Kidney tubule cell (primary cell): Measurements from ENCODE around the gene TNNI2.

Experiments used
- DNase-seq: peaks from one replicate; pipeline ENCODE4 v3.0.0-alpha.2; 2018; ENCODE audit warnings: low spot score

TNNI2 gene

DNA sequence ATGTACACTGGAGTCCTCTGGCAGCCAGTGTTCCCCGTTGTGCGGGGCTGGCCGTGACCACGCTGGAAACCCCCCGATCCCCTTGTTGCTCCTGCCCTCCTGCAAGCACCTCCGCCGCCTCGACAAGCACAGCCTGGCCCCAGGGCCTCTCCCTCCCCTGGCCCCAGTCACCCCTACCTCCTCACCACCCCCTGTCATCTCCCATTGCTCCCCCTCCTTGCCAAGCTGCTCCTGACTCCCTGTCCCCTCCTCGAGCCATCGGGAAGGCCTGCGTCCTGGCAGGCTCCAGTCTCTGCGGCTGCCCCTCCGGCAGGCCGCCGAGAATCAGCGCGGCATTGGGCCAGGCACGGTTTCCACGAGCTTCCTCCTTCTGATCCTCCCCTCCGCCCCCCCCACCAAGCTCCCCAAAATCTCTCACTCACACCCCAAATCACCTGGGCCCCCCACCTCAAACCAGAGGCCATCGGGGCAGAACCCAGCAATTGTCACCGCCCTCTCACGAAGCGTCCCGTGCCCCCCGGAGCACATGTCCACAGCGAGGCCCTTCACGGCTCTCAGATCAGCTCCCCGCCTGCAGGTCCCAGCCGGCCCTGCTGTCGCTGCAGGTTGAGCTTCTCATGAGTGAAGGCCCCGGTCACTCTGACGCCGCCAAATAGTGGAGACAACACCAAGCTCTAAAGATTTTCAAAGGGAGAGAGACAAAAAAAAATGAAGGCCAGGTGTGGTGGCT, 8.4 kb downstream of the TNNI2 start:
- no peak for DNase-seq

DNA sequence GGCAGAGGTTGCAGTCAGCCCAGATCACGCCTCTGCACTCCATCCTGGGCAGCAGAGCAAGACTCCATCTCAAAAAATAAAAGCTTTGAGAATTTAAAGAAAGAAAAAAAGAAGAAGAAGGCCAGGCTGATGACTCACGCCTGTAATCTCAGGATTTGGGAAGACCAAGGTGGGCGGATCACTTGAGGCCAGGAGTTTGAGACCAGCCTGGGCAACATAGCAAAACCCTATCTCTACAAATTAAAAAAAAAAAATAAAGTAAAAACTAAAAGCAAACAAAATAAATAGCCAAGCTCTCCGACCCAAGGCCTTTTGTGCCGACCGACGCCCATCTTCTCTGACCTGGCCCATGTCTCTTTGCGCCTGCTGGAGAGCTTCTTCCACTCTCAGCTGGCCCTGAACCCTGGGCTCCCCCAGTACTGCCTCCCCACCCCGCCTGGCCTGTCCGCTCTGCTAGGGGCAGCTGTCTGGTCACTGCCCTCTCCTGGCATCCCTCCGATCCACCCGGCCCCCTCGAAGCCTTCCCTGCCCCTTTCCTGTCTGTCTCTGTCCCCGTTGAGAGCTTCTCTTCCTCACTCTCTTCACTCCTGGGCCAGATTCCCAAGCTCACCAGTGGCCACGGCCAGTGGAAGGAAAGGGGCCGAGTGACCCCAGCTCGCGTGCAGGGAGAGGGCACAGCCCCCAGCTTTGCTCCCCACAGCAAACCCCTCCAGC, 9.3 kb downstream of the TNNI2 start:
- no peak for DNase-seq

DNA sequence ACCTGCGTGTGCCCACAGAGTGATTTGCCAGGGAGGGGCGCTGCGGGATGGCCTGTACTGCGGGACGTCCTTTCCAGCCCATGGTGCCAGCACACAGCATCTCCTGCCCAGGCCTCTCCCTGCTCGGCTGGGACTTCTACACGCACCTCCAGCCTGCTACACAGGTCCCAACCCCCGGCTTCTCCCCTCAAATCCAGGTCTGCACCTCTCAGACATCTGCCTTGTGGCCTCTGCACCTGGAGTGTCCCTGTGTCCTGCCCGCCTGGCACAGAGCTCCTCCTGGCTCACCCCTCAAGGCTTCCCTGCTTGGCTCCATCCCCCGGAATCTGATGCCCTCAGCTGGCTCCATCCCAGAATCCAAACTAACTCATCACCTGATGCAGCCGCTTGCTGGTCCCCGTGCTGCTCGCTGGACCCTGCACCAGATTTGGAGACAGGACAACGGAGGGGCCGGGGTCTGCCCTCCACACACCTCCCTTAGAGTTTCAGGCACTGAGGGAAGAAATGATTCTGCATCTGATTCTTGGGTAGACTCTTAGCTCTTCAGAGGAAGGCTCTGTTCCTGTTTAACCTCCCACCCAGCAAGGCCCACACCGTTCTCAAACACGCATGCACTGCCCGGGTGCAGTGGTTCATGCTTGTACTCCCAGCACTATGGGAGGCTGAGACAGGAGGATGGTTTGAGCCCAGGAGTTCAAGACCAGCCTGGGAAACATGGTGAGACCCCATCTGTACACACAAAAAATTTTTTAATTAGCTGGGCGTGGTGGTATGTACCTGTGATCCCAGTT, 10.1 kb downstream of the TNNI2 start:
- no peak for DNase-seq

DNA sequence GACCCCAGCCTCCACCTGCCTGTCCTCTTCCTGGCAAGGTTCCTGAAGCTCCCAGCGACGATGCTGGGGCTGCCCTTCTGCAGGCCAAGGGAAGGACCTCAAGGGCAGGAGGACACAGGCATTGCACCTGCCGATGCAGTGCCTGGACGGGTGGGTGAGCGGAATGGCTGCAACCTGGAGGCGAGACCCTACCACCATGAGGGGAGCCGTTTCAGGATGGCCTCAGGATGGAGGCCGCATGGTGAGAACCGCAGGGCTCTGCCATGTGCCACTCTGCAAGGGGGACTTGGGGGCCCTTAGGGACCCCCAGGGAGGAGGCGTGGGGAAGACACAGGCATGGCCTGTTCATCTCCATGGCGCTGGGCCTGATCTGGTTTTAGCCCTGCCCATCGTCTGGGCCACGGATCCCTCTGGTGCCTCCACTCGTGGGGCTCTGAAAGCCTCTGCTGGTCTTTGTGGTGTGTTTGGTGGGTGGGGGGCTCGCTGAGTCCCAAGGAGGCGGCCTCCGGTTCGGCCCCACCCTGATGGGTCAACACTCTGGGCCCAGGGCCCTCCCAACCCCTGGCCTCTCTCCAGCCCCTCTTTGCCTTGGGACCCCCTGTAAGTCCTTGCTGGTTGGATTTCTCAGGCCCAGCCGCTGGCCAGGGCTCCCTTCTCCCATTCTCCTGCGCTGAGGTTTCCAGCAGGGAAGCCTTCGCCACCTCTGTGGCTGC, 12.8 kb downstream of the TNNI2 start:
- DNase-seq, result no peak

DNA sequence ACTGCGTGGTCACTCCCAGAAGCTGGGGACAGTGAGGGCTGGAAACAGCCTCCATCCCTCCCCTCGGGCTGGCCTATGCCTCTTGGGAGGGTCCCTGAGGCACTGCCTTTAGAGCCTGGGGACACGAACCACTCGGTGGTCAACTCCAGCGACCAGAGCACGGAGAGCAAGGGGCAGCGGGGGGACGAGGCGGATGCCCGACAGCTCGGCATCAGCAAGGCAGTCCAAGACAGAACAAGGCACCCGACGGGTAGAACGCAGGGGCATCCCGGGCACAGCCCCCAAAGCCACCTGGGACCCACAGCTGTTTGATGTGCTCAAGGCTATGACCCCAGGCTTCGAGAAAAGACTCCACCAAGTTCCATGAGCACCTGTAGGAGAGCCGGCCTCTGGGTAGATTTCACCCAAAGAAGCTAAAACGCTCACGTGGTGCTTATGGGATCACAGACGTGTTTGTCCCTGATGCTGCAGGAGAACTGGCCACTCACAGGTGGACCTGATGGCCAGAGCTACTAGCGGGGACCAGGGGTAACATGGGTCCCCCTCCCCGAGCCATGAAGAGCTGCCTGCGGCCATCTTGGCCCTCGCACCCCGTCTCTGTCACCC, 13.6 kb downstream of the TNNI2 start:
- no peak for DNase-seq

DNA sequence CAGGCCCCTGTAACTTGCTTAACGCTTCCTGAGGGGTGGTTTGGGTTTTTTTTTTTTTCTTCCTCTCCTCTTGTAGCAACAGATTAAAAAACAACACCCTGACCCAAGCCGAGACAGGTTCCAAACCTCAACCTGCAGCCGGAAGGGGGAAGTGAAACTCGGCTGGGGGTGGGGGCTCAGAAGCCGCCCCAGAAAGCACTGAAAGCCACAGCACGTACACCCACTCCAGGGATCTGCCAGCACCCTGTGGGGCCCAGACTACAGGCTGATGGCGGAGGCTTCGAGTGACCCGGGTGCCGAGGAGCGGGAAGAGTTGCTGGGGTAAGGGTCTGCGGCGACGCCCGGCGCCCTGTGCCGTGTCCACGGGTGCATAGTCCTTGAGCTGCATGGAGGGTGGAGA, 14.1 kb downstream of the TNNI2 start, which contains the start of gene LSP1:
Gene LSP1, plus strand, starts transcription at position 208 of the 400 bp plus-strand sequence. Its CDS starts 61 bp downstream, at position 269.
- DNase-seq, result no peak

DNA sequence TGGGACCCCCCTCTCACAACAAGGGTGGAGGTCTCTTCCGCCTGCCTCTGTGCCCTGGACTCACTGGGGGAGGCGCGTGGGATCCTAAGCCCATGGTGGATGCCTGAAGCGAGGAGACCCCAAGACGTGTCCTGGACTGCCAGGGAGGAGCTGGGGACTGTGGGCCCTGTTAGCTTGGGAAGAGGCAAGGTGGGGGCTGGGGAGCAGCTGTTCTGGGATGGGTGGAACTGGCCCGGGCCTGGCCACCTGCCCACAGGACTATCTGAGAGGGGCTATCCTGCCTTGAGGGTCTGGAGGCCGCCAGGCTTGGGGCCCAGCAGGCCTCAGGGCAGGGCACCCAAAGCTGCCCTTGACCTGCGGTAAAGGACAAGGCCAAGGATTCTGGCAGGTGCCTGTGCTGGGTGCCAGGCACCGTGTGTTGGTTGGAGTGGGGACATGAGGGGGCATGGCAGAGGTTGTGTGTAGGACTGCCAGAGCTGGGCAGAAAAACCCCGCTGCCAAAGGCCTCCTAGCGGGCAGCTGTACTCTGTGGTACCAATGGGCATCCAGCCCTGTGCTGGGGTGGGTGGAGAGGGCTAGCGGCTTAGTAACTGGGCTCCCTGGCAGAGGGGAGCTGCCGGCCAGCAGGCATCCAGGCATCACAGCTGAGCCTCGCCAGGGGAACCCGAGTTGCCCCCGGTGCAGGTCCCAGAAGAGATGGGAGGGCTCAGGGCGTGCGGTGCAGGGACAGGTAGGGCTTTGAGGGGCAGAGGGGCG, 14.8 kb downstream of the TNNI2 start:
- no peak for DNase-seq

DNA sequence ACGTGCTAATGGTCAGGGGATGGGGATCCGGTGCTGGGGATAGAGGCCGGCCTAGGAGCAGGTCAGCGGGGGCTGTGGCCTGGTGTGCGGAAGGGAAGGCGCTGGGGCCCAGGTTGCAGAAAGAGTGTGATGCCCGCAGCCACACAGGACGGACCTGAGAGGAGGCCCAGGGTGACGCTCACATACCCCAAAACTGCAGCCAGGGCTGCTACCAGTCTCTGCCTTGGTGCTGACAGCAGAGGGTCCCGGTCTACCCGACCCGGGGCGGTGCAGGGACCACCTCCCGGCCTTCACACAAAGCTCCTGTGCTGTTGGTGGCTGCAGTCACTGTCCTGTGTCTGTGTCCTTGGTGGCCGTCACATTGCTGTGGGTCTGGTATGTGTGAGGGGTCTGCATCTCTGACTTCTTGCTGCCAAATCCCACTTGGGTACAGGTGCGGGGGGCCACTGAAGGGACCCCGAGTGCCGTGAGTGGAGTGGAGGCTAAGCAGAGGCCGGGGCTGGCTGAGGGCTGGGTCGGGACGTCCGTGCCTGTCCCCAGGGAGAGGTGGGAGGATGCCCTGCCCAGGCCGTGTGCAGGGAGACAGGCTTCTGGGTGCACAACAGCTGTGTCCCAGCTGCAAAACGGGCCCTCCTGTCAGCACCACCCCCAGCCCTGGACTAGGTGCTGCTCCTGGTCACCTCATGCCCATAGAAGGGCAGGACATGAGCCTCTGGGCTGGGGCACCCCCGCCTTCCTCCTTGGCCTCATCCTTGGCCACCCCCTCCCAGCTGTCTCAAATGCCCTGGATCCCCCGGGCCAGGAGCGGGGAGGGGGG, 15.6 kb downstream of the TNNI2 start:
- DNase-seq, result no peak

DNA sequence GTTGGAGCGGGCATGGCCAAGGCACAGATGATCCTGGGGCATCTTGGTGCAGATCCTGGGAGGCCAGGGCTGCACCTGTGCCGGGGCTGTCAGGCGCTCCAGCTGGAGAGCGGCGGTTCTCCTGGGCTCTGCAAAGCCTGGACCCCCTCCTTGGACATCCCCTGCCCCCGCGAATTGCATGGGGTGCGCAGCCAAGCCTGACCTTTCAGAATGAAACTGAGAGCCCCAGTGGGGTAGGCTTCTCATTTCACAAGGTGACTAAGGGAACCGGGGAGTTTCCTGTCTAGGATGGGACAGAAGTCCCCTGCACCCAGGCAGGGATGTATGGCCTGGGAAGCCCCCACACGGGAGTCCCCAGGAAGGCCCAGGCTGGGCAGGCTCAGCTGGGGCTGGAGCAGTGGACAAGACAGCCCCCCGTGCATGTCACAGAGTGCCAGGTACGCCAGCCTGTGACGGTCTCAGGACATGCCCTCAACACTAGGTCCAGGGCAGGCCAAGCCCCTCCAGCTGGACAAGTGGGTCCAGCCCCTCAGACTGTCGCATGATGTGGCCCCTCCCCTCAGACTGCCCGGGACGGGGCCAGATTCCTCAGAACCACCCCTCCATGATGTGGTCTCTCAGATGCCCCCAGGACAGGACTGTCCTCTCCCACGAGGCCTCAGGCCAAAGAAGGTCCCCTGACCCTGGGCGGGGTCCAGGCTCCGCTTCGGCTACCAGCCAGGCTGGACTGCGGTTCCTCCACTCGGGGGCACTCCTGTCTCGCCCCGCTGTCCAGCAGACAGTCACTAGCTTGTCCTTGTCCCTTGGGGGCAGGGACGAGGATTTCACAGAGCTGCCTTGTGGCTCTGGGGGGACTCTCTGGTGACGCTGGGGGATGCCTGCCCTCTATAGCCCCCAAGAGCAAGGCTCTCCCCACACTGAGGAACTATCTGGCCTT, 16.4 kb downstream of the TNNI2 start:
- DNase-seq, result no peak

DNA sequence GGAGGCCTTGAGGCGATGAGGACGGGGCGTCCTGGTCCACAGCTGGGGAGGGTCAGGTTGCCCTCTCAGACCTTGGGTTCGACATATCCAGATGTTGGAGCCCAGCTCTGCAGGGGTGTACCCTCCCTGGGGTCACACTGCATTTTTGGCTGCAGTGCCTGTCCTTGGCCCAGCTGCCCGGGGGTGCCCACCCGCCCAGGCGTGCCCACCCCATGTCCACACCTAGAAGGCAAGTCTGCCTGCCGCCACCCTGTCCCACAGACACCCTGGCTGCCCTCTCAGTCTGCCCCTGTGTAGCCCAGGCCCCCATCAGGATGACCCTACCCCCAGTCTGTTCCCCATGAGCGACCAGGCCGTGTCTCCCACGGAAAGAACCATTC, 17.1 kb downstream of the TNNI2 start:
- DNase-seq, result no peak

DNA sequence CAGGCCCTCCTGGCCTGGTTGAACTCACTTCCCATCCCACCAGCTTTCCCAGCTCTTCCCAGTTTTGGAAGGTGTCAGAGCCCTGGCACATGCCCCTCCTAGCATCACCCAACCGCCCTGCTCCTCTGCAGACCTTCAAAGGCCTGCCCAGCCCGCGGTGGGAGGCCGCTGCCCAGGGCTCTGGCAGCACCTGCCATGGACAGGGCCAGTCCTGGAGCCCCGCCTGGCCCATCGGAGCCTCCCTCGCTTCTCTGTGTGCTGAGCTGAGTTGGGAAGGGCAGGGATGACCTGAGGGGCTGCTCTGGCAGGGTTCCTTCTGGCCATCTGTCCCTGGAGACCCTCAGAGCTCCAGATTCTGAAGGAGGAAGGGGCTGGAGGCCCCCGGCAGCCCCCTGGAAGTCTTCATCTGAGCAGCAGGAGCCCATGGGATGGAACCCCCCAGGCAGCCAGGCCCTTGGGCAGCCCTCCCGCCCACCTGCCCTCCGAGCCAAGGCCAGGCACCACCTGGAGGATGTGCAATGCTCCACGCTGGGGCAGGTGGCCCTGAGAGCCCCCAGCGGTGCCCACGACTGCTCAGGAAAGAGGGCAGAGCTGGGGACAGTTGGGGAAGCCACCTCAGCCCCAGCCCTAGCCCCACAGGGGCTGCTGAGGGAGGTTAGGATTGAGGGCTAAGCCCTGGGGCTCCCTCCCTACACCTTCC, 17.7 kb downstream of the TNNI2 start:
- DNase-seq, result no peak

DNA sequence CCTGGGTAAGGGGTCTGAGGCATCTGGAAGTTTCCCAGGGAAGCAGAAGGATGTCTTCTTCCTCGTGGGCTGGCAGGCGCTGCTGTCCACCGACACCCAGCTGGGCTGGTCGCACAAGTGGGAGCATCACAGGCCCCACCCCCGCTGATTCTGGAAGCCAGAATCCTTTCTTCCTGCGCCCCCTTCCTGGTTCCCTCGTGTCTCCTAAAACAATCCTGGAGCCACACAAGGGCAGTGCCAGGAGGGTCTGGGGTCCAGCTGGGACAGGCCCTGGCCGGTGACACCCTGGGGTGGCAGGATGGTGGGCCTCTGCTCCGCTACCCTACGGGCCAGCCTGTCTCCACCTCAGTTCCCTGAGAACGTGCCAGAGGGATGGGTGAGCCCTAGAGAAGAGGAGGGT, 18.3 kb downstream of the TNNI2 start:
- DNase-seq, result no peak

DNA sequence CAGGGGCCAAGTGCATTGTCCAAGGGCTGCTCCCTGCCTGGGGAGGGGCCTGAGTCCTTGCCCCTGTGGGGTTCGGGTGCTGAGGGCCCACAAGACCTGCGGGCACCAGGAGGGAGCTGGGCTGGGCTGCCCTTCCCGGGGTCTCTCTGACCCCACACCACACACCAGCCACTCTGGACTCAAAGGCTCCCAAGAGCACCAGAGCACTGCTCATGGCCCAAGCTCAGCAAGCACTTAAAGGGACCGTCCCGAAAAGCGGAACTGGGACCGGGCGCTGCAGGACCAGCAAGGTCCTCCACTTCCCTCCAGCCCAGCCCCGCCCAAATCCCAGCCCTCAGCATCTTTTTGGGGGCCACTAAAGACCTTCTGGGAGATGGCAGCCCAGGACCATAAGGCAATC, 19.4 kb downstream of the TNNI2 start:
- DNase-seq, result no peak

DNA sequence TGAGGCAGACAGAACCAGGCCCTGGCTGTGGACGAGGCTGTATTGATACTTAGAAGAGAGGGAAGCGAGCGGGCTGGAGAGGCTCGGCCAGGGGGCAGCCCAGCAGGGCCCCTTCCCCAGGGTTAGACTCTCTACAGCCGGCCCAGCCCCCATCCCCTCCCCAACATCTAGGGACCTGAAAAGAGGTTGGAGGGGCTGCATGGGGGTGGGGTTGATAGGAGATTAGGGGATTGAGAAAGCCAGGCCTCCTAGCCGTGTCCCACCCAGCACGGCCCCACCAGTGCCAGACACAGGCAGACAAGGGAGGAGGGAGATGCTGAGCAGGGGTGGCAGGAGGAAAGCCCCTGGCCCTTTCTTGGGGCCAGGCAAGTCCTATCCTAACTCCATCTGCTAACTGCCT, 19.8 kb downstream of the TNNI2 start:
- DNase-seq, result no peak

DNA sequence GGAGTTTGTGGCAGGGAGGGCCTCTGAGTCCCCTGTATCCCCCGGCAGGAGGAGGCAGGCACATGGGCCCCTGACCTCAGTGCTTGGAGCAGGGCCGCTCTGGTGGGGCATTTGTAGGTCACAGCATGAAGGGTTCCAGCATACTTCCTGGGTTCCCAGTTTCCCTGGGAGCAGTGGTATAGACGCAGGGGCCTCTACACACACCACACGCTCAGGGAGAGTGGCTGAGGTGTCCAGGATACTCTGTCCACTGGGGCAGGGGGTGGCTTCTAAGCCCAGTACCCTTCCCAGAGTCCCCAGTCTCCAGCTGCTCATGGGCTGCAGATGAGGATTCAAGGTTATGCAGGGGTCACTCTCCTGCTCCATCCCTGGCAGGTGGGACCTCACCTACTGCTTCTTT, 20.2 kb downstream of the TNNI2 start:
- DNase-seq, result no peak

DNA sequence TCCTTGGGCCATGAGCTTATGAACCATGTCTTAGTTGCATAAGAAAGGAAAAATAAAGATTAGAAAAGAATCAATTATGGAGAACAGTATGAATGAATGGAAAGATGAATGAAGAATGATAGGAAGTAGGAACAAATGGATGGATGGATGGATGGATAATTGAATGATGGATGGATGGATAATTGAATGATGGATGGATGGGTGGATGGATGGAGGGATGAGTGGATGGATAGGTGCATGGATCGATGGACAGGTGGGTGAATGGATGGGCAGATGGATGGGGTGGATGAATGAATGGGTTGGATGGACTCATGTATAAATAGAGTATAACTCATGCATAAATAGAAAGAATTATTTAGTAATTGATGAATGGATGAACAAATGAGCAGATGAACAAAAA, 21.3 kb downstream of the TNNI2 start:
- DNase-seq, result no peak

DNA sequence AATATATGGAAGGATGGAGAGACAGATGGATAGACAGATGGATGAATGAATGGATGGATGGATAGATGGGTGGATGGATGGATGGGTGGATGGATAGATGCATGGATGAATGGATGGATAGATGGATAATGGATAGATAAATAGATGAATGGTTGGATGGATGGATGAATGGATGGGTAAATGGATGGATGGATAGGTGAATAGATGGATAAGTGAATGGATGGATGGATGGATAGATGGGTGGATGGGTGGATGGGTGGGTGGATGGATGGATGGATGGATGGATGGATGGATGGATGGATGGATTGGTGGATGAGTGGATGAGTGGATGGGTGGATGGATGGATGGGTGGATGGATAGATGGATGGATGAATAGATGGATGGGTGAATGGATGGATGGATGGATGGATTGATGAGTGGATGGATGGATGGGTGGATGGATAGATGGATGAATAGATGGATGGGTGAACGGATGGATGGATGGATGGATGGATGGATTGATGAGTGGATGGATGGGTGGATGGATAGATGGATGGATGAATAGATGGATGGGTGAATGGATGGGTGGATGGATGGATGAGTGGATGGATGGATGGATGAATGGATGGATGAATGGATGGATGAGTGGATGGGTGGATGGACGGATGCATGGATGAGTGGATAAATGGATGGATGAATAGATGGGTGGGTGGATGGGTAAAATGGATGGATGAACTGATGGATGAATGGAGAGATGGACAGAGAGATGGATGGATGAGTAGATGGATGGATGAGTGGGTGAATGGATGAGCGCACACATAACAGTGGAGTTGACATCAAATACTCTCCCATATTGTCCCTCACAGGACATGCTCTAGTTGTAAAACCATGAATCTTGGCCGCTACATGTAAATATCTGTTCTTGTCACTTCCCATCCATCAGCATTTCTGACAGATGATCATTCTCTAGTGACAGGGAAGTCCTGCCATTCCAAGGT, 22.9 kb downstream of the TNNI2 start:
- DNase-seq, result no peak
